Brain microvascular endothelial cell (primary cell): ENCODE data around the gene PHF12.

Experiments
- DNase-seq: peaks from one replicate; pipeline ENCODE4 v3.0.0-alpha.2; 2020
- H3K27ac ChIP-seq: fragments of 250-450 bp; sonication (Bioruptor Pico); 2 replicates; pipeline ENCODE4 v1.5.1; 2020; ENCODE audit warnings: mild to moderate bottlenecking, moderate library complexity
- H3K27me3 ChIP-seq: fragments of 250-450 bp; sonication (Bioruptor Pico); replicated peaks from 2 replicates; pipeline ENCODE4 v1.5.1; 2020; ENCODE audit warnings: mild to moderate bottlenecking
- H3K36me3 ChIP-seq: fragments of 250-450 bp; sonication (Bioruptor Pico); replicated peaks from 2 replicates; pipeline ENCODE4 v1.5.1; 2020; ENCODE audit warnings: mild to moderate bottlenecking
- H3K4me3 ChIP-seq: 2 replicates; pipeline ENCODE4 v1.5.1; 2011; ENCODE audit warnings: low read depth, mild to moderate bottlenecking, control low read depth, low read length, moderate library complexity
- CTCF ChIP-seq: IDR thresholded peaks from 2 replicates; pipeline ENCODE4 v1.5.1; 2011; ENCODE audit warnings: low read depth, mild to moderate bottlenecking, moderate library complexity, low read length, control low read depth, inconsistent platforms; ENCODE audit errors: missing control alignments
- in situ Hi-C: cut with HindIII; loops from 2 replicates; pipeline ENCODE4 v1.10.0; 2017; ENCODE audit warnings: low sequenced_read_pairs, low pct_ligation_motif_present

The PHF12 gene

GRCh38 chr17:28882154-28882895 lies 69.0 kb downstream of the PHF12 start:
- Histone ChIP-seq H3K36me3 (peaks cover 25% of the 10 kb centered on the region), H3K4me3 (no peak overlapping the region)
- TF ChIP-seq CTCF: no peak

GRCh38 chr17:28881533-28882056 lies 69.7 kb downstream of the PHF12 start:
- Histone ChIP-seq H3K4me3 (no peak overlapping the region), H3K27ac (no peak overlapping the region), H3K36me3 (peaks cover 25% of the 10 kb centered on the region), H3K27me3 (no peaks in the 10 kb centered on the region)
- in situ Hi-C loops: no loop called here
- TF ChIP-seq CTCF: no peak
- no peak for DNase-seq

More at GRCh38 chr17:28882154-28882895, 69.0 kb downstream of the PHF12 start:
- no peak overlapping the region for H3K27ac ChIP-seq
- no peaks in the 10 kb centered on the region for H3K27me3 ChIP-seq
- in situ Hi-C loops: no loop called here
- no peak for DNase-seq

GRCh38 chr17:28880572-28880945 lies 70.8 kb downstream of the PHF12 start:
- Histone ChIP-seq H3K27ac (no peak overlapping the region), H3K4me3 (no peak overlapping the region), H3K27me3 (no peaks in the 10 kb centered on the region), H3K36me3 (peaks cover 25% of the 10 kb centered on the region)
- no peak for DNase-seq
- TF ChIP-seq CTCF: no peak
- in situ Hi-C loops: no loop called here

GRCh38 chr17:28879886-28880571 lies 71.3 kb downstream of the PHF12 start:
- Histone ChIP-seq H3K27me3 (no peaks in the 10 kb centered on the region), H3K27ac (no peak overlapping the region), H3K4me3 (no peak overlapping the region), H3K36me3 (peaks cover 22% of the 10 kb centered on the region)
- DNase-seq: no peak
- TF ChIP-seq CTCF: no peak
- in situ Hi-C loops: no loop called here

GRCh38 chr17:28878981-28879380 lies 72.3 kb downstream of the PHF12 start:
- Histone ChIP-seq H3K27me3 (no peaks in the 10 kb centered on the region), H3K36me3 (peaks cover 22% of the 10 kb centered on the region), H3K27ac (no peak overlapping the region), H3K4me3 (no peak overlapping the region)
- TF ChIP-seq CTCF: peak; percentile 76
- in situ Hi-C loops: no loop called here
- peak; percentile 38 for DNase-seq
